ENCODE results near the gene KIF3B.
A peak's percentile ranks its signal among the peaks of the same experiment; 100 is the strongest.

Gene KIF3B

DNA sequence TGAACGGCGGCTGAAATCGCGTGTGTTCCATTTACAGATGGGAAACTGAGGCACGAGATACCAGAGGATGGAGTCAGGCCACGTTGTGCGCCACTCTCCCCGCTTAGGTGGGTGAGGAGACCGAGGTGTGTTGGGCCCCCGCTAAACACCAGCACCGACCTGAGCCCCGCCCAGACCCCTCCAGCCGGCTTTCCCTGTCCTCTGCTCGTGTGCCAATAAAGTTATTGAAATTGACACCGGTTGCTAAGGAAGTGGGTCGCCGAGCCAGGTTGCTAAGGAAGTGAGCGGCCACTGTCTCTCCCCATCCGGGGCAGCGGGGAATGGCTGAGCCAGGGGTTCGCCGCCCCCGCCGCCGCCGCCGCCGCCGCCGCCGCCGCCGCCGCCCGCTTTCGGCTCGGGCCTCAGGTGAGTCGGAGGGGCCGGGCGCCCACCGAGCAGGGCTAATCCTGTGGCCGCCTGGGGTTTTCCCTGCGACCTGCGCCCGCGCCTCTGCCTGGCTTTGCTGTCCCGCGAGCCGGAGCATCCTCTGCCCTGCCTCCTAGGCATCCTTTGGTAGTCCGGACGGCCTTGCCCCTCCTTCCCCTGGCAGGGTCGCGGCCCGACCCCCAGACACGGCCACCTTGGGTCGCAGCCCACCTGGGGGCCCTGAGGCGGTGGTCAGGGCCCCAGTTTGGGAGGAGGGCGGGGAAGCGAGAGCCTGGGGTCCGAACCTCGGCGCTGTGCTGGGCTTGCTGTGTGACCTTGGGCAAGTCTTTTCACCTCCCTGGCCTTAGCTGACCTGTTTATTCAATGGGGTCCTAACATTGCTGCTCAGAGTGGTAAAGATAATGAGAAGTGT is at the start of gene KIF3B:
Gene KIF3B (plus strand): TSS at position 291 of the 838 bp plus-strand sequence. CDS start 32,127 bp downstream, outside the sequence.
- peak within 1 kb of the TSS; percentile 71 for H3K27ac ChIP-seq (ENCODE audit: low read depth, low read length)
- no peaks in the 10 kb centered on the region for H3K36me3 ChIP-seq (ENCODE audit: insufficient read depth, low read length)
- peaks cover 0 to 5% of the 10 kb centered on the region in 2 donors for H3K27me3 ChIP-seq (ENCODE audit: control insufficient read depth in 1 of 2, insufficient read depth in 2 of 2, low read length in 2 of 2)

DNA sequence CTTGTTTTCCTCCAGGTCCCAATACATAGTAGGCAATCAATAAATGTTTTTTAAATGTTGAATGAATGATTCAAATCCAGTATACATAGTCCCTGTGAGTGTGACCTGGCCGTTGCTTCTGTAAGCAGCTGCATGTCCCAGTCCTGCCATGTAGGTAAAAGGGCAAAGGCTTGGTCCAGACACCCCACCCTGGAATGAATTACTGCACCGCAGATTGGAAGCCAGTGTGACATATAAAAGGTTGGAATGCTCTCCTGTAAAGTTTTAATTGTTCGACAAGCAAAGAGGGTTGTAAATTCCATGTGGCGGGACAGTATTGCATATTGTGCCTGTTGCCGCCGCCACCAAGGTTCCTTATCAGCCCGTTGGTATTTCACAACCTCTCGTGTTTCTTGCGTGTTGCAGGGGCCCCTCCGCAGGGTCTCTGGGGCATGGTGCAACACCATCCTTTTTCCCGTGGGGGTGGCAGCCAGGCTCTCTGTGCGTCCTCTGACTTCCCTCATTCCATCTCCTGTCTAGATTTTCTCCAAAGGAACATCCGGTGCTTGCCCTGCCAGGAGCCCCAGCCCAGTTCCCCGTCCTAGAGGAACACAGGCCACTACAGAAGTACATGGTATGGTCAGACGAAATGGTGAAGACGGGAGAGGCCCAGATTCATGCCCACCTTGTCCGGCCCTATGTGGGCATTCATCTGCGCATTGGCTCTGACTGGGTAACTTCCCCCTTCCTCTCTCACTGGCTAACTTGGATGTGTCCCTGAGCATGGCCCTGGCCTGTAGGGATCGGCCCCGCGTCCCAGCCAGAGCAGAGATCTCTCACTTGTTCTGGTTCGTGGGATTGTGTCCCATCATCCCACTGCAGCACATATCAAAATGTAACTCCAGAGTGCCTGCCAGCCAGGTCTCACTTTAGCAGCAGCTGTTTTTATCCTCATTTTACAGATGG is 49.4 kb upstream of the KIF3B start:
- no peak overlapping the region for H3K4me3 ChIP-seq (ENCODE audit: low read depth in 1 of 2, low read length in 2 of 2)
- peaks cover 50% of the 10 kb centered on the region for H3K36me3 ChIP-seq (ENCODE audit: insufficient read depth, low read length)
- H3K4me1 ChIP-seq (ENCODE audit: insufficient read depth, low read length): no peaks in the 10 kb centered on the region
- H3K9ac ChIP-seq (ENCODE audit: low read length): no peak overlapping the region
- H3K27ac ChIP-seq (ENCODE audit: low read depth, low read length): no peak overlapping the region
- H3K9me3 ChIP-seq (ENCODE audit: low read length): no peaks in the 10 kb centered on the region
- no peaks in the 10 kb centered on the region for H3K27me3 ChIP-seq (ENCODE audit: control insufficient read depth in 1 of 2, insufficient read depth in 2 of 2, low read length in 2 of 2)

More for the DNA sequence above, at the start of gene KIF3B:
- H3K9ac ChIP-seq (ENCODE audit: low read length): peak within 1 kb of the TSS; percentile 90
- peaks cover 13% of the 10 kb centered on the region for H3K4me1 ChIP-seq (ENCODE audit: insufficient read depth, low read length)
- H3K4me3 ChIP-seq (ENCODE audit: low read depth in 1 of 2, low read length in 2 of 2): peak within 1 kb of the TSS; percentile 72 to 89
- H3K9me3 ChIP-seq (ENCODE audit: low read length): no peaks in the 10 kb centered on the region

DNA sequence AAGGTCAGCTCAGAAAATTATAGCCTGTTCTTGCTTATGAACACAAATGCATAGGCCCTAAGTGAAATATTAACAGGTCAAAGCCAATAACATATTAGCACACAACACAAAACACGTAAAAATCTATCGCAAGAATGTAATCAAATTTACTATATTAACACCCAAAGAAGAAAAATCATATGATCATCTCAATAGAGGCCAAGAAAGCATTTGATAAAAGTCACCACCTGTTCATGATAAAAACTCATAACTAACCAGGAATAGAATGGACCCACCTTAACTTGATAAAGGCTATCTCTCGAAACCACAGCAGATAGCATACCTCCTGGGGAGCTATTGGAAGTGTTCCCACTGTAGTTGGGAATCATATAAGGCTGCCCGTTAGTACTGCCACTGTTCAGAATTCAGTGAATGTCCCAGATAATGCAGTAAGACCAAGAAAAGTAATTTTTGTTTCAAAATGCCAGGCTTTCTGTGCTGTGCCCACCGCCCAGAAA is 48.2 kb upstream of the KIF3B start:
- H3K9ac ChIP-seq (ENCODE audit: low read length): no peak overlapping the region
- H3K36me3 ChIP-seq (ENCODE audit: insufficient read depth, low read length): peaks cover 49% of the 10 kb centered on the region
- H3K9me3 ChIP-seq (ENCODE audit: low read length): no peaks in the 10 kb centered on the region
- no peak overlapping the region for H3K27ac ChIP-seq (ENCODE audit: low read depth, low read length)
- H3K4me1 ChIP-seq (ENCODE audit: insufficient read depth, low read length): no peaks in the 10 kb centered on the region
- H3K4me3 ChIP-seq (ENCODE audit: low read depth in 1 of 2, low read length in 2 of 2): no peak overlapping the region
- no peaks in the 10 kb centered on the region for H3K27me3 ChIP-seq (ENCODE audit: control insufficient read depth in 1 of 2, insufficient read depth in 2 of 2, low read length in 2 of 2)

DNA sequence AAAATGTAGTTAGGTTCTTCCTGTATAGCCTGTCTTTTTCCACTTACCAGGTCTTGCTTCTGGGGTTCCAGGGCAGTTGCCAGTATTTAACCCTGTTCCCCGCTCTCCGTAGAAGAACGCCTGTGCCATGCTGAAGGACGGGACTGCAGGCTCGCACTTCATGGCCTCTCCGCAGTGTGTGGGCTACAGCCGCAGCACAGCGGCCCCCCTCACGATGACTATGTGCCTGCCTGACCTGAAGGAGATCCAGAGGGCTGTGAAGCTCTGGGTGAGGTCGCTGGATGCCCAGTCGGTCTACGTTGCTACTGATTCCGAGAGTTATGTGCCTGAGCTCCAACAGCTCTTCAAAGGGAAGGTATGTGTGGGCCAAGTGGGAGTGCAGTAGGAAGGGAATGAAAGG is 46.7 kb upstream of the KIF3B start:
- Histone ChIP-seq H3K4me1 (ENCODE audit: insufficient read depth, low read length) (no peaks in the 10 kb centered on the region), H3K36me3 (ENCODE audit: insufficient read depth, low read length) (peaks cover 62% of the 10 kb centered on the region), H3K4me3 (ENCODE audit: low read depth in 1 of 2, low read length in 2 of 2) (no peak overlapping the region), H3K9ac (ENCODE audit: low read length) (no peak overlapping the region), H3K9me3 (ENCODE audit: low read length) (no peaks in the 10 kb centered on the region), H3K27ac (ENCODE audit: low read depth, low read length) (no peak overlapping the region), H3K27me3 (ENCODE audit: control insufficient read depth in 1 of 2, insufficient read depth in 2 of 2, low read length in 2 of 2) (no peaks in the 10 kb centered on the region)

DNA sequence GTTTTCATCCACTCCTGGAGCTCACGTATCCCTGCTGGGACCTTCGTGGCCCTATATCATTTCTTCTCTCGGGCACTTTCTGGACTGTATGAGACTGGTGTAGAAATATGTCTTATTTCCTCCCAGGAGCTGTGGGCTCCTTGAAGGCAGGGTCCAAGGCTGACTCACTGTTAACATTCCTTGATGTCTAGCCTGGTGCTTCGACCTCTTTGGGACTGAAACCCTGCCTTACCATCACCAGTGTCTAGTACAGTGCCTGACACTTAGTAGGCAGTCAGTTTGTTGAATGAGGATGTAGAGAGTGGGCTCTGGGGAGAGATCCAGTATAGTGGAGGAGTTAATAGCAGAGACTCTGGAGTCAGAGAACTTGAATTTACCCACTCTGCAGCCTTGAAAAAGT is 46.2 kb upstream of the KIF3B start:
- Histone ChIP-seq H3K9me3 (ENCODE audit: low read length) (no peaks in the 10 kb centered on the region), H3K4me1 (ENCODE audit: insufficient read depth, low read length) (no peaks in the 10 kb centered on the region), H3K27ac (ENCODE audit: low read depth, low read length) (no peak overlapping the region), H3K9ac (ENCODE audit: low read length) (no peak overlapping the region), H3K27me3 (ENCODE audit: control insufficient read depth in 1 of 2, insufficient read depth in 2 of 2, low read length in 2 of 2) (no peaks in the 10 kb centered on the region), H3K4me3 (ENCODE audit: low read depth in 1 of 2, low read length in 2 of 2) (no peak overlapping the region), H3K36me3 (ENCODE audit: insufficient read depth, low read length) (peaks cover 67% of the 10 kb centered on the region)

DNA sequence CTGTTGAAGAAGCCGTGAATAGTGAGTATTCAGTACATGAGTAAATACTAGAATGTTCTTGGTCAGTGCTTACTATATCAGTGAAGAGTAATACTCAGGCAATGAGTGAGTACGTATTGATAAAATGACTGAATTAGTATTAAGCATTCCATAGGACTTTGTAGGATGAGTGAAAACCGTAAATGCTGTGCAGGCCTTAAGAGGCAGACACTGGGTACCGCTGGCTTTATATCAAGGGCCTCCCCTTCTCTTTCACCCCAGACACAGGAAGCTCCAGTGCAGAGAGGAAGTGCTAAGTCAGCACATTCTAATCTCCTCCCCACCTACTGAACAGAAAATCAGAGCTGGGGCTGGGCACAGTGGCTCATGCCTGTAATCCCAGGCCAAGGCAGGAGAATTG is 45.6 kb upstream of the KIF3B start:
- H3K9ac ChIP-seq (ENCODE audit: low read length): no peak overlapping the region
- no peaks in the 10 kb centered on the region for H3K27me3 ChIP-seq (ENCODE audit: control insufficient read depth in 1 of 2, insufficient read depth in 2 of 2, low read length in 2 of 2)
- H3K4me3 ChIP-seq (ENCODE audit: low read depth in 1 of 2, low read length in 2 of 2): no peak overlapping the region
- peaks cover 65% of the 10 kb centered on the region for H3K36me3 ChIP-seq (ENCODE audit: insufficient read depth, low read length)
- H3K4me1 ChIP-seq (ENCODE audit: insufficient read depth, low read length): no peaks in the 10 kb centered on the region
- H3K9me3 ChIP-seq (ENCODE audit: low read length): no peaks in the 10 kb centered on the region
- no peak overlapping the region for H3K27ac ChIP-seq (ENCODE audit: low read depth, low read length)

DNA sequence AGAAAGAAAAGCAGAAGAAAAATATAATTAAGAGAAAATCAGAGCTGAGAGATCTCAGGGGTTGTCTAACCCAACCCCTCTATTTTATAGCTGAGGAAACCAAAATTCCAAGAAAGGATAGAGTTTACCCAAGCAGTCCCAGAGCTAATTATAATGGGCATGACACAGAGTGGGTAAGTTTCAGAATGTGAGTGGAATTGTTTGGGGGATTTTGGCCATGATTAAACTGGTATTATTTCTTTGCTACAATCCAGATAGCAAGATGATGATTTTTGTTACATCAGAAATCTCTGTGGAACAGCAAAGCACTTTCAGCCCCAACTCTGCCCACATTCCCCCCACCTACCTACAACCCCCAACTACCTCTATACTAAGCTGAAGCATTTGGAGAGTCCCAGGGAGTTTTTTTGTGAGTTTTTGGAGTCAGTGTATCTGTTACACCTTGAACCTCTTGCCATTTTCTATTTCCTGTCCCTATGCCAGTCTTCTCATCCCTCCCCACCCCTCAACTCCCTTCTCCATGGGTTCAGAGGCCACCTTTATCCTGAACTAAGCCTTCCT is 45.0 kb upstream of the KIF3B start:
- Histone ChIP-seq H3K9ac (ENCODE audit: low read length) (no peak overlapping the region), H3K4me3 (ENCODE audit: low read depth in 1 of 2, low read length in 2 of 2) (no peak overlapping the region), H3K27ac (ENCODE audit: low read depth, low read length) (no peak overlapping the region), H3K36me3 (ENCODE audit: insufficient read depth, low read length) (peaks cover 65% of the 10 kb centered on the region), H3K4me1 (ENCODE audit: insufficient read depth, low read length) (no peaks in the 10 kb centered on the region), H3K9me3 (ENCODE audit: low read length) (no peaks in the 10 kb centered on the region), H3K27me3 (ENCODE audit: control insufficient read depth in 1 of 2, insufficient read depth in 2 of 2, low read length in 2 of 2) (no peaks in the 10 kb centered on the region)

DNA sequence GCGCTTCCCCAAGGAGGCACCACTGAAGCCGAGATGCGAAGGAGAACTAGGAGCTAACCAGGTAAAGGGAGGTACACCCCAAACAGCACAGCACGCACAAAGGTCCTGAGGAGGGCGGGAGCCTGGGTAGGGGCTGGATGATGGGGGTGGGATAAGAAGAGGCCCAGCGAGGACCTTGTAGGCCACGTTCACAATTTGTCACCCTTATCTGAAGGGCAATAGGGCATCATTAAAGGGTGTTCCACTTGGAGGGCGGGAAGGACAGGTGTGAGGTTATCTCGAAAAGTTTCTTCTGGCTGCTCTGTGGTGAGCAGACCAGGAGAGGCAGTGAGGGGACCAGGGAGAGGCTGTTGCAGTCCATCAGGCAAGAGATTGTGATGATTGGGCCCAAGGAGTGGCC is 44.2 kb upstream of the KIF3B start:
- H3K36me3 ChIP-seq (ENCODE audit: insufficient read depth, low read length): peaks cover 64% of the 10 kb centered on the region
- H3K4me3 ChIP-seq (ENCODE audit: low read depth in 1 of 2, low read length in 2 of 2): no peak overlapping the region
- H3K9me3 ChIP-seq (ENCODE audit: low read length): no peaks in the 10 kb centered on the region
- no peak overlapping the region for H3K9ac ChIP-seq (ENCODE audit: low read length)
- no peaks in the 10 kb centered on the region for H3K4me1 ChIP-seq (ENCODE audit: insufficient read depth, low read length)
- no peak overlapping the region for H3K27ac ChIP-seq (ENCODE audit: low read depth, low read length)
- no peaks in the 10 kb centered on the region for H3K27me3 ChIP-seq (ENCODE audit: control insufficient read depth in 1 of 2, insufficient read depth in 2 of 2, low read length in 2 of 2)

DNA sequence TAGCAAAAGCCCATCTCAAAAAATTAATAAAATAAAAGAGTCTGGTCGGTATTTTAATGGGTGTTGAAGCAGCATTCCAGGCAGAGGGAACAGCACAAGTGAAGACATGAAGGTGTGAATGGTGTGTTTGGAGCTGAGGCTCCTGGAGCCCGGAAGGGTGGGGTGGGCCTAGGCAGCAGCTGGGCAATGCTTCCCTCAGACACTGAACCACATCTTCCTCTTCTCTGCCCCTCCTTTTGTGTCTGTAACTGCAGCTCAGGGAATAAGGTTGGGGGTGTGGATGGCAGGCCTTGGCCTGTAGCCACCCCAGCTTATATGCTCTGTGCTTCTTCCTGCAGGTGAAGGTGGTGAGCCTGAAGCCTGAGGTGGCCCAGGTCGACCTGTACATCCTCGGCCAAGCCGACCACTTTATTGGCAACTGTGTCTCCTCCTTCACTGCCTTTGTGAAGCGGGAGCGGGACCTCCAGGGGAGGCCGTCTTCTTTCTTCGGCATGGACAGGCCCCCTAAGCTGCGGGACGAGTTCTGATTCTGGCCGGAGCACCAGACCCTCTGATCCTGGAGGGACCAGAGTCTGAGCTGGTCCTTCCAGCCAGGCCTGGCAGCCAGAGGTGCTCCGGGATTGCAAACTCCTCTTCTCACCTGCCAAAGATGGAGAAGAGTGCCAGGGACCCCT is 43.2 kb upstream of the KIF3B start:
- Histone ChIP-seq H3K4me1 (ENCODE audit: insufficient read depth, low read length) (no peaks in the 10 kb centered on the region), H3K4me3 (ENCODE audit: low read depth in 1 of 2, low read length in 2 of 2) (no peak overlapping the region), H3K36me3 (ENCODE audit: insufficient read depth, low read length) (peaks cover 54% of the 10 kb centered on the region), H3K9ac (ENCODE audit: low read length) (no peak overlapping the region), H3K9me3 (ENCODE audit: low read length) (no peaks in the 10 kb centered on the region), H3K27me3 (ENCODE audit: control insufficient read depth in 1 of 2, insufficient read depth in 2 of 2, low read length in 2 of 2) (no peaks in the 10 kb centered on the region), H3K27ac (ENCODE audit: low read depth, low read length) (no peak overlapping the region)

DNA sequence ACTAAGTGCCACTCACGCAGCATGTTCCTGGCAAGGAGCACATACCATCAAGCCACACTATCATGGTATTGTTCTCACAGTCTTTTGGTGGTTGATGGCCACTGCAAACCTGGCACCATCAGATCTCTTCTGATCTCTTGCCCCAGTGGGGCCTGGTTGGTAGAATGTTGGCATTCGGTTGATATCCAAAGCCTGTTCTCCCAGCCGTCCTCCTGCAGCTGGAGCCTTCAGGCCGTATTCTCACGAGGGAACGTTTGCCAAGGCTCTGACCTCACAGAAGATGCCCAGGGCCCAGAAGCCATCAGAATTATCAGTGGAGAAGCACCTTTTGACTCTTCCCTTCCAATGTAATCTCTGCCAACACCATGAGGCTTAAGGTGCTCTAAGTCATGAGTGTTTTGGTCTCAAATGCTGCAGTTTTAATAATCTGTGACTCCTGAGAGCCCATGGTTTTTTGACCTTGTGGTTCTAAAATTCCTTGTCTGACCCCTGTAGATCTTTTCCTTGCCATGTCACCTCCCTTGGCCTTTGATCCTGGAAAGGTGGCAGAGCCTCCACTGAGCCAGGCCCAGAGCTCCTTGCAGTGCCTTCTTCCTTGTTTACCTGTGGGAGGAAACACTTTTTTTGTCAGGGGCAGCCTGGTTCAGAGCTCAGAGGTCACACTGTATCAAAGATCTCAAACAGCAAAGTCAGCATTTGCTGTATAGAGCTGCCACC is 42.0 kb upstream of the KIF3B start:
- Histone ChIP-seq H3K27me3 (ENCODE audit: control insufficient read depth in 1 of 2, insufficient read depth in 2 of 2, low read length in 2 of 2) (no peaks in the 10 kb centered on the region), H3K4me1 (ENCODE audit: insufficient read depth, low read length) (no peaks in the 10 kb centered on the region), H3K27ac (ENCODE audit: low read depth, low read length) (no peak overlapping the region), H3K36me3 (ENCODE audit: insufficient read depth, low read length) (peaks cover 51% of the 10 kb centered on the region), H3K4me3 (ENCODE audit: low read depth in 1 of 2, low read length in 2 of 2) (no peak overlapping the region), H3K9me3 (ENCODE audit: low read length) (no peaks in the 10 kb centered on the region), H3K9ac (ENCODE audit: low read length) (no peak overlapping the region)
